Thymus (tissue), 11 donors: Measurements from ENCODE around the gene LPAR3. TPM values are rescaled to one million over a fixed set of nuclear protein-coding genes. Genes with fewer than 3 reads are reported as not detected.

Experiments used
- DNase-seq, 9 donors: peaks; one replicate each; pipeline ENCODE4 v3.0.0-alpha.2; 2013; ENCODE audit warnings: low spot score in 9 of 9, low read depth in 6 of 9, missing footprints in 1 of 9
- H3K27ac ChIP-seq, 2 donors: one replicate each; pipeline ENCODE4 v1.5.1; 2013; ENCODE audit warnings: control low read depth in 1 of 2, low read depth in 1 of 2, low read length in 1 of 2, mild to moderate bottlenecking in 1 of 2, moderate library complexity in 1 of 2
- H3K27me3 ChIP-seq, 2 donors: one replicate each; pipeline ENCODE4 v1.5.1; 2013; ENCODE audit warnings: low read length in 1 of 2; ENCODE audit not compliant: control insufficient read depth in 2 of 2, insufficient read depth in 1 of 2
- H3K36me3 ChIP-seq, 2 donors: one replicate each; pipeline ENCODE4 v1.5.1; 2013; ENCODE audit warnings: low read length in 1 of 2, mild to moderate bottlenecking in 1 of 2, moderate library complexity in 1 of 2; ENCODE audit not compliant: control insufficient read depth in 2 of 2, insufficient read depth in 2 of 2
- H3K4me1 ChIP-seq, 2 donors: one replicate each; pipeline ENCODE4 v1.5.1; 2013; ENCODE audit warnings: low read length in 2 of 2; ENCODE audit not compliant: control insufficient read depth in 2 of 2, insufficient read depth in 2 of 2
- H3K4me3 ChIP-seq, 2 donors: one replicate each; pipeline ENCODE4 v1.5.1; 2013; ENCODE audit warnings: low read length in 2 of 2, control low read depth in 1 of 2, mild to moderate bottlenecking in 1 of 2
- H3K9me3 ChIP-seq, 2 donors: one replicate each; pipeline ENCODE4 v1.5.1; 2013; ENCODE audit warnings: low read length in 1 of 2, mild to moderate bottlenecking in 1 of 2; ENCODE audit not compliant: control insufficient read depth in 2 of 2, insufficient read depth in 1 of 2
- WGBS: extraction: QIAGEN DNeasy Blood & Tissue Kit; methylation state at CpG from one replicate; pipeline ENCODE4 v1.1.7; 2013; 5-methylcytosine and 5-hydroxymethylcytosine counted together
- polyA plus RNA-seq: library from polyadenylated mRNA; stranded (reverse); fragments of 200-250 nt; gene quantifications from one replicate; pipeline ENCODE4 v1.2.3, GENCODE V29; 2013
- total RNA-seq: library from RNA; stranded (reverse); fragments of 120-200 nt; gene quantifications from one replicate; pipeline ENCODE4 v1.2.4, GENCODE V29; 2013
- donor health status: healthy.

The LPAR3 gene
- total and polyA plus RNA-seq, 2 donors, result 1.1 to 2.2 TPM

DNA sequence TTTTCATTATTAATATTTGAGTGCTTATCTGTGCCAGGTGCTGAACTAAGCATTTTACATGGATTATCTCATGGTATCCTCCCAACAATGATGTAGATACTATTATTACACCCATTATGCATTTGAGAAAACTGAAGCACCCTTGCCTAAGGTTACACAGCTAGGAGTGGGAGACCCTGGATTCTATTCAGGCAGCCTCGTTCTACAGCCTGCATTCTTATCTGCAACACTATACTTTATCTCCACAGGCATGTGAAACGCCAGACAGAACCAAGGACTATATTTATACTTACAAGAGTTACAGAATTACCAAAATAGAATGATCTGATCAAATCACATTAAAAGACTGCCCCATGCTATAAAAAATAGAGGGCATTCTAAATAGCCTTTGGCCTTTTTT is 22.4 kb downstream of the LPAR3 start:
- no peak overlapping the region for H3K4me3 ChIP-seq
- DNase-seq, result no peak
- no peaks in the 10 kb centered on the region for H3K9me3 ChIP-seq
- H3K4me1 ChIP-seq, result no peaks in the 10 kb centered on the region
- H3K27ac ChIP-seq, result no peak overlapping the region
- H3K36me3 ChIP-seq, result no peaks in the 10 kb centered on the region
- no peaks in the 10 kb centered on the region for H3K27me3 ChIP-seq
- 94% methylated on average over 2 of the region's 2 CpGs for WGBS

DNA sequence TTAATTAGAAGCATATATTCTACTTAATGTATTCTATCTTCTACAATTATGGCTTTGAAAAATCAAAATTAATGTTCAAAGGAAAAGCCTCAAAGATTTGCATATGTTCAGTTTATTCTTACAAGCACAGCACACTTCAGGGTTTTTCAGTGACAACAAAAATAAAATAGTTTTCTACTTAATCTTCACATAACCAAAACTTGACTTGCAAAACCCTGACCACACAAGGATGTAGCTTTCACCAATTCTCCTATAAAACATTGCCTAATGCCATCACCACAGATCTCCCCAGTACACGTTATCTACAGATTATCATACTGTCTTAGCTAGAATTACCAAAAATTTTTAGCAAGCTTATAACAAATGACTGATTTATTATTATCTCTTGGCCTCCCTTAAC is 23.3 kb downstream of the LPAR3 start:
- Histone ChIP-seq H3K27ac (no peak overlapping the region), H3K4me1 (no peaks in the 10 kb centered on the region), H3K27me3 (no peaks in the 10 kb centered on the region), H3K36me3 (no peaks in the 10 kb centered on the region), H3K4me3 (no peak overlapping the region), H3K9me3 (no peaks in the 10 kb centered on the region)
- 94% methylated on average over 1 of the region's 1 CpG for WGBS
- DNase-seq, result no peak

DNA sequence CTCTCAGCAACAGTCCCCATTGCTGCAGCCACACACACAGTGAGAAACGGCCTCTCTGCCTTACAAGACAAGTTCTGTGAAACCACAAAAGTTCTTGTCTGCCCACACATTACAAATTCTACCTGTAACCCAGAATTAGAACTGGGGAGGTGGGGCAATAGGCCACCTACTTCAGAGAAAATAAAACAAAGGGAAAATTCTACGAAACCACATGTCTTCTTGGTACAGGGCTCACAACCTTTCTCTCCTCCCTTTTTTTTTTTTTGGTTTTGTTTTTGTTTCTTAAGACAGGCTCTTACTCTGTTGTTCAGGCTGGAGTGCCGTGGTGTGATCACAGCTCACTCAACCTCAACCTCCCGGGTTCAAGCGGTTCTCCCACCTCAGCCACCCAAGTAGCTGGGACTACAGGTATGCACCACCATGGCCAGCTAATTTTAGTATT is 30.2 kb downstream of the LPAR3 start:
- H3K9me3 ChIP-seq, result no peaks in the 10 kb centered on the region
- WGBS, result 20% methylated on average over 5 of the region's 5 CpGs
- H3K27ac ChIP-seq, result peak overlapping the region; percentile 66 to 67
- no peaks in the 10 kb centered on the region for H3K27me3 ChIP-seq
- peaks cover 0 to 22% of the 10 kb centered on the region in 2 donors for H3K4me1 ChIP-seq
- H3K4me3 ChIP-seq, result no peak overlapping the region
- H3K36me3 ChIP-seq, result no peaks in the 10 kb centered on the region
- DNase-seq, result peak in 8 of 9 donors; percentile 21 to 80 (median 42)

DNA sequence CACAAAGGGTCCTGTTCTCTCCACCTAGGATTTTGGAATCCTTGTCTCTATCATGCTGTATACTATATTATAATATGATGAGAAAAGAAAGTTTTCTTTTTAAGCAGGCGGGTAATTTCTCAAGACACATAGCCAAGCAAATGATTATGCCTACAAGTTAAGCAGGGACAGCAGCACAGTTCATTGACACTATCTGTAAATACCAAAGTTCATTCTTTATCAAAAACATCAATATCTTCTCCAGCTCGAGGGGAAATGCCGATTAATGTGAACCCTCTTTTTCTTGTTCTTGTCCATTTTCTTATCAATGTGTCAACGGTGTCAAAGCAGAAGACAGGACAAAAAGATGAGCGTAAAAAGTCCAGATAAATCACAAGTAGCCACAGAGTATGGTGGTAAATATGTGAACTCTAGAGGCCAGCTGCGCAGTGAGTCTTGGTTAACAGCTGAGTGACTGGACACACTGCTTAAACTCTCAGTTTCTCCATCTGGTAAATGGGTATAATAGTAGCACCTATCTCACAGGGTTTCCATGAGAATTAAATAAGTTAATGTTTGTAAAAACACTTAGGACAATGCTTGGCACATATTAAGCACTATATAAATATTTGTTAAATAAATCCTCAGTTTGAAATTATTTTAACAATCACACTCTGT is 30.9 kb downstream of the LPAR3 start:
- Histone ChIP-seq H3K4me3 (no peak overlapping the region), H3K27ac (no peak overlapping the region), H3K9me3 (no peaks in the 10 kb centered on the region), H3K36me3 (no peaks in the 10 kb centered on the region), H3K4me1 (peaks cover 0 to 22% of the 10 kb centered on the region in 2 donors), H3K27me3 (no peaks in the 10 kb centered on the region)
- no peak for DNase-seq
- WGBS, result 77% methylated on average over 6 of the region's 6 CpGs

DNA sequence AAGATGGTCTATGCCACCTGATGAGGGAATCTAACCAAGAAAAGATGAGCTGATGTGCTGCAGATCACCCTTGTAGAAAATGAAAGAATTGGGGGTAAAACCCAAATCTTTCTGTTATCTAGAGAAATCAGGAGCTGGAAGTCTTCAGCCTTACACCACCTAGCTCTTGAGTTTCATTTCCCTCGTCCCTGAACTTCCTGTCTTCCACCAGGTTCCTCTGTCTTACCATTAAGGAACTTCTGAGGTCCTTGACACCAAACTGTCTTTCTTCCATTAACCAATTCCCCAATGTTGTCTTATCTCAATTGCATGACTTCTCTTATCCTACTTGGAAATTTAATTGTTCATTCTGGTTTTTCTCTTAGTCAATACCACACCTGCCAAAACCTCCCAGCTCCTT is 31.5 kb downstream of the LPAR3 start:
- Histone ChIP-seq H3K36me3 (no peaks in the 10 kb centered on the region), H3K4me1 (peaks cover 0 to 22% of the 10 kb centered on the region in 2 donors), H3K27me3 (no peaks in the 10 kb centered on the region), H3K4me3 (no peak overlapping the region), H3K27ac (no peak overlapping the region), H3K9me3 (no peaks in the 10 kb centered on the region)
- WGBS, result 9% methylated on average over 1 of the region's 1 CpG
- DNase-seq, result no peak

DNA sequence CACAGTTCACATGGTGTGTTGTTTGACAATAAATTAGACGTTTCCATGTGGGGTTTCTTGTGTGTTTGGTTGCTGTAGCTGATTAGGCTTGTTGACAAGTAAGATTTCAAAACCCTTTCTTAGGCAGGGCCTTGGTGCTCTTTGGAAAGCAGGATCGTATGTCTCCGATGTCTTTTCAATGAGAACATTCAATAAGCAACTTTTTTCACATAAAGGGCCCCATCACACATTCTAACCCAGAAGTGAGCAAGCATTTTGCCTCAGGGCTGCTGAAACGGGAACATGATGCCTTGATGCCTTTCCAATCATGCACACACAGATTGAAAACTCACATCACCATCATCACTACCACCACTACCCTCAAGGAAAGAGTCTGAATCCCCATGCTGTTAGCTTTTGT is 33.1 kb downstream of the LPAR3 start:
- Histone ChIP-seq H3K27ac (no peak overlapping the region), H3K27me3 (no peaks in the 10 kb centered on the region), H3K36me3 (no peaks in the 10 kb centered on the region), H3K9me3 (no peaks in the 10 kb centered on the region), H3K4me1 (peaks cover 0 to 31% of the 10 kb centered on the region in 2 donors), H3K4me3 (no peak overlapping the region)
- no peak for DNase-seq
- 96% methylated on average over 4 of the region's 4 CpGs for WGBS

DNA sequence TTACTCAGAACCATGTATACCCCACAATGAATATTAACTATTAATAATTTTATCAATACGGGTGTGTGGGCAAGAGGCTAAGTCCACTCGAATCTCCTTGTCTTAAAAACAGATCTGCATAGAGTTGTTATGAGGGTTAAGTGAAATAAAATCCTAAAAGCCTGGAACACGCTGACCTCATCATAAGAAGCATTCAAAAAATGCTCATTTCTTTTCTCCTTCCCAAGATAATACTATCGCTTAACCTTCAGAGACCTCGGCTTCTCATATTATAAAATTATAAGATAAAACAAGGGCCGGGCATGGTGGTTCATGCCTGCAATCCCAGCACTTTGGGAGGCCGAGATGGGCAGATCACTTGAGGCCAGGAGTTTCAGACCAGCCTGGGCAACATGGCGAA is 35.1 kb downstream of the LPAR3 start:
- Histone ChIP-seq H3K27ac (no peak overlapping the region), H3K27me3 (no peaks in the 10 kb centered on the region), H3K36me3 (no peaks in the 10 kb centered on the region), H3K4me3 (no peak overlapping the region), H3K4me1 (peaks cover 3 to 25% of the 10 kb centered on the region in 2 donors), H3K9me3 (no peaks in the 10 kb centered on the region)
- WGBS, result 94% methylated on average over 8 of the region's 8 CpGs
- DNase-seq, result no peak

DNA sequence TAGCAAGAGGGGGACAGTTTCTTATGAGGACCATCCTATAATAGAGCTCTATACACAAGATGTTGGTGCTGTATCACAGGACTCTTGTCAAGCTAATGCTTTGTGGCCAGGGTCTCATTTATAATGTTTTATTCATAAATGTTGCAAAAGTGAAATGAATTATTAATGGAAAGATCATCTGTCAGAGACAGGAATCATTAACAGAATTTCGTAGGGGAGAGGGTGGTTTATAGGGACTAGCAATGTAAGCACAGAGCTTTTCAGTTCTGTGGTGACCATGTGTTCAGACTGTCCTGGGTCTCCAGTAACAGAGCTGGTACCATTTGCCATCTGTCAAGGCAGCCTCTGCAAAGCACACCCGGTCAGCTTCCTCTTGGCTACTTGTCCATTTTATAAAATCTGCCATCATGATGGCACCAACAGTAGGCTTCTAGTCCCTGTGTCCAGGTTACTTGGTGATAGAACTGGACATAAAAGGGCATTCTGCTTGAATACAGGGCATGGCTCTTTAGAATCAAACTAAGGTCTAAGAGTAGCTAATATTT is 36.2 kb downstream of the LPAR3 start:
- peaks cover 3 to 15% of the 10 kb centered on the region in 2 donors for H3K4me1 ChIP-seq
- 90% methylated on average over 2 of the region's 2 CpGs for WGBS
- no peaks in the 10 kb centered on the region for H3K27me3 ChIP-seq
- no peak overlapping the region for H3K27ac ChIP-seq
- H3K4me3 ChIP-seq, result no peak overlapping the region
- H3K9me3 ChIP-seq, result peaks cover 0 to 3% of the 10 kb centered on the region in 2 donors
- DNase-seq, result no peak
- H3K36me3 ChIP-seq, result no peaks in the 10 kb centered on the region

DNA sequence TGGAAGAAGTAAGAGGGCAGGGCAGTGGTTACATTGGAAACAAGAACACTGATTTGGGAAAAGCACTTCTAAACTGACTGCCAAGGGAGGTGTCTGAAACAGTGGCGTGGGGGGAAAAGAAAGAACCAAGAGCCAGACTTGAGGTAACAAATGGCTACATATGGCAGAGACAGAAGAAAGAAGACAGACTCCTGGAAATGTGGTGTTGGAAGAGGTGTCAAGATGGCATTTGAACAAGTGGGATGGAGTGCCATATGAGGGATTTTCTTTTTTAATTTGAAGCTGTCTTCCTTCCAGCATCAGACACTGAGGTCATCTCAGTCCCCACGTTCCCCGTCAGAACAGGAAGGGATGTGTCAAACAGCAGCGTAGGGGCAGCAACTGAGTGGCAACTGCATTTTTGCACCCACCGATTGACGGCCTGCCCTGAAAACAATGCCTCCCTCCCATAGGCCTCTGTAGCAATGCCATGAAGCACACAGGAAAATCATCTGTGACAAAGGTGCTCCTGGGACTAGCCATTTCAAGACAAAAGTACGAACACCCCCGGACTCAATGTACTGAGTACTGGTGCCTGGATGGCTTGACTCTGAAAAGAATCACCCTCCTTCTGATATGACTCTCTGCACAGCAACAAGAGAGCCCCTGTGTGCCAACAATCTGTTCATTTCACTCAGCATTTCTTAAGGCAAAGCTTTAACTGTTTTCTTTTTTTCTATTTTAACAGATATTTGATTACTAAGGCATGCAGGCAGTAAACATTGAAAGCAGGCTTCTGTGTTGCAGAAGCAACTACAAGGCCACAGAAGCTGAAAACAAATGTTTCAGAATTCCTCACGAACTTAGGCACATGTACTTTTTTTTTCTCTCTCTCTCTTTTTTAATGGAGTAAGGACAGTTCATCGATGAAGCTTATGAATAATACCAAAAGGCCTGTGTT is 37.0 kb downstream of the LPAR3 start:
- H3K4me1 ChIP-seq, result peaks cover 3 to 11% of the 10 kb centered on the region in 2 donors
- H3K27me3 ChIP-seq, result no peaks in the 10 kb centered on the region
- no peak overlapping the region for H3K4me3 ChIP-seq
- 86% methylated on average over 10 of the region's 10 CpGs for WGBS
- H3K27ac ChIP-seq, result no peak overlapping the region
- no peak for DNase-seq
- H3K36me3 ChIP-seq, result no peaks in the 10 kb centered on the region
- H3K9me3 ChIP-seq, result peaks cover 0 to 3% of the 10 kb centered on the region in 2 donors
